Activated effector memory CD4-positive, alpha-beta T cell treated with anti-CD3 and anti-CD28 coated beads, Interleukin-2, amount 50 U/mL, for 16 hours (primary cell): ENCODE results near the gene PRR15L.
"Not testable (repeated sequence)": the region's sequence is repeated elsewhere in the genome, so short reads cannot be mapped to it uniquely, and the experiment has no call there.

Experiments
- DNase-seq: peaks from one replicate; pipeline ENCODE4 v3.0.0-alpha.2; 2020

Gene PRR15L

GRCh38 chr17:47929218-47930000 is 28.3 kb downstream of the PRR15L start:
- DNase-seq = no peak

GRCh38 chr17:47928415-47928814 is 29.3 kb downstream of the PRR15L start:
- no peak for DNase-seq

- no peak for DNase-seq
Observed at GRCh38 chr17:47927821-47928400, 29.8 kb downstream of the PRR15L start.

- DNase-seq = no peak
Observed at GRCh38 chr17:47925678-47925988, 32.0 kb downstream of the PRR15L start.

- DNase-seq = no peak
Observed at GRCh38 chr17:47924785-47925677, 32.7 kb downstream of the PRR15L start.

GRCh38 chr17:47919889-47920288 is 37.8 kb downstream of the PRR15L start:
- DNase-seq = not testable (repeated sequence)

GRCh38 chr17:47918991-47919390 is 38.7 kb downstream of the PRR15L start:
- no peak for DNase-seq

- no peak for DNase-seq
Observed at GRCh38 chr17:47918006-47918405, 39.7 kb downstream of the PRR15L start.

GRCh38 chr17:47917581-47917980 is 40.1 kb downstream of the PRR15L start:
- DNase-seq = no peak

- no peak for DNase-seq
Observed at GRCh38 chr17:47916489-47917208, 41.0 kb downstream of the PRR15L start.

GRCh38 chr17:47915776-47916398 is 41.8 kb downstream of the PRR15L start:
- DNase-seq = no peak

- no peak for DNase-seq
Observed at GRCh38 chr17:47914306-47914948, 43.3 kb downstream of the PRR15L start.

GRCh38 chr17:47913050-47913449 is 44.6 kb downstream of the PRR15L start:
- no peak for DNase-seq

- DNase-seq = no peak
Observed at GRCh38 chr17:47907932-47908562, 49.6 kb downstream of the PRR15L start.

- no peak for DNase-seq
Observed at GRCh38 chr17:47906443-47906842, 51.2 kb downstream of the PRR15L start.

GRCh38 chr17:47905221-47905733 is 52.4 kb downstream of the PRR15L start:
- no peak for DNase-seq

GRCh38 chr17:47902039-47902744 is 55.5 kb downstream of the PRR15L start:
- DNase-seq = no peak
